B cell (primary cell): ENCODE results near the gene BRWD1. TPM values are rescaled to one million over a fixed set of nuclear protein-coding genes. Genes with fewer than 3 reads are reported as not detected.

Experiments used
- ATAC-seq: fragments of 200-7000 bp; cut with Tn5 transposase; one replicate; pipeline ENCODE4 v1.10.0; 2021; ENCODE audit warnings: low read depth, mild to moderate bottlenecking, moderate number of reproducible peaks, moderate library complexity
- CTCF ChIA-PET: fragments of 350-600 bp; sonication (Branson Sonifier 250); formaldehyde crosslinking; loops from one replicate; lab custom pipeline; 2021; ENCODE audit warnings: antibody characterized with exemption, inconsistent platforms; lab: Charles Lee
- POLR2A ChIA-PET: fragments of 350-600 bp; sonication (Branson Sonifier 250); formaldehyde crosslinking; loops from one replicate; lab custom pipeline; 2021; ENCODE audit warnings: antibody characterized with exemption; lab: Charles Lee
- DNase-seq: peaks from one replicate; pipeline ENCODE4 v3.0.0; 2013
- H2AFZ ChIP-seq: 2 replicates; pipeline ENCODE4 v1.6.1; 2012; ENCODE audit warnings: mild to moderate bottlenecking, low read depth, low read length; ENCODE audit not compliant: insufficient read depth, poor library complexity, severe bottlenecking
- H3K27ac ChIP-seq, 2 donors: 1 replicate in 1 of 2; 2 replicates in 1 of 2; pipeline ENCODE4 v1.5.1; 2012 to 2013; ENCODE audit warnings: low read length in 2 of 2, mild to moderate bottlenecking in 2 of 2, moderate library complexity in 1 of 2
- H3K27me3 ChIP-seq, 4 experiments: fragments of 200-600 bp in 1 of 4; sonication (generic) in 1 of 4; replicated peaks in 1 of 4; 1 replicate in 2 of 4; 2 replicates in 2 of 4; pipeline versions ENCODE4 v1.6.1 to v1.7.0; 2013 to 2016; ENCODE audit warnings: low read length in 3 of 4, mild to moderate bottlenecking in 2 of 4, mixed read lengths in 1 of 4, moderate library complexity in 1 of 4; ENCODE audit not compliant: insufficient read depth in 4 of 4, control insufficient read depth in 3 of 4; ENCODE audit errors: control extremely low read depth in 1 of 4
- H3K36me3 ChIP-seq, 2 experiments: replicated peaks in 1 of 2; 1 replicate in 1 of 2; 2 replicates in 1 of 2; pipeline versions ENCODE4 v1.6.1 to v1.7.1; 2013; ENCODE audit warnings: low read length in 1 of 2; ENCODE audit not compliant: insufficient read depth in 2 of 2, control insufficient read depth in 1 of 2; ENCODE audit errors: control extremely low read depth in 1 of 2, extremely low read depth in 1 of 2
- H3K4me1 ChIP-seq, 2 donors: fragments of 200-600 bp in 1 of 2; sonication (generic) in 1 of 2; 1 replicate in 1 of 2; 2 replicates in 1 of 2; pipeline versions ENCODE4 v1.5.1 to v1.6.1; 2013 to 2017; ENCODE audit warnings: low read length in 2 of 2; ENCODE audit not compliant: control insufficient read depth in 2 of 2, insufficient read depth in 2 of 2
- H3K4me2 ChIP-seq: replicated peaks from 2 replicates; pipeline ENCODE3; 2012; ENCODE audit warnings: mild to moderate bottlenecking, low read depth, low read length; ENCODE audit not compliant: poor library complexity, severe bottlenecking
- H3K4me3 ChIP-seq, 5 experiments: fragments of 200-600 bp in 1 of 5; sonication (generic) in 1 of 5; 1 replicate in 3 of 5; 2 replicates in 2 of 5; pipeline versions ENCODE4 v1.5.1 to v1.7.0; 2011 to 2016; ENCODE audit warnings: low read length in 4 of 5, mild to moderate bottlenecking in 4 of 5, low read depth in 2 of 5, control low read depth in 1 of 5, moderate library complexity in 1 of 5; ENCODE audit not compliant: insufficient read depth in 1 of 5; ENCODE audit errors: control extremely low read depth in 1 of 5, extremely low read depth in 1 of 5
- H3K79me2 ChIP-seq: fragments of 200-600 bp; sonication (generic); one replicate; pipeline ENCODE4 v1.6.0; 2016; ENCODE audit warnings: low read length; ENCODE audit not compliant: control insufficient read depth, insufficient read depth
- H3K9ac ChIP-seq: fragments of 200-600 bp; sonication (generic); 2 replicates; pipeline ENCODE4 v1.6.1; 2017; ENCODE audit warnings: mild to moderate bottlenecking, low read length, moderate library complexity
- H3K9me3 ChIP-seq, 3 donors: one replicate each; pipeline versions ENCODE4 v1.6.1 to v1.7.1; 2013; ENCODE audit warnings: low read length in 2 of 3; ENCODE audit not compliant: control insufficient read depth in 2 of 3, insufficient read depth in 1 of 3; ENCODE audit errors: control extremely low read depth in 1 of 3
- H4K20me1 ChIP-seq: 2 replicates; pipeline ENCODE4 v1.6.0; 2012; ENCODE audit warnings: mild to moderate bottlenecking, low read length; ENCODE audit not compliant: insufficient read depth, control insufficient read depth, poor library complexity, severe bottlenecking
- H3K27ac Mint-ChIP-seq: one replicate; pipeline ENCODE4 v1.8.0; 2021; ENCODE audit warnings: mixed read lengths
- H3K27me3 Mint-ChIP-seq: one replicate; pipeline ENCODE4 v1.8.0; 2021; ENCODE audit warnings: mixed read lengths
- H3K4me1 Mint-ChIP-seq: one replicate; pipeline ENCODE4 v1.8.0; 2021; ENCODE audit warnings: mixed read lengths
- H3K4me3 Mint-ChIP-seq: one replicate; pipeline ENCODE4 v1.8.0; 2021; ENCODE audit warnings: mixed read lengths
- H3K9me3 Mint-ChIP-seq: one replicate; pipeline ENCODE4 v1.8.0; 2022; ENCODE audit warnings: mixed read lengths; ENCODE audit not compliant: insufficient read depth
- EZH2 ChIP-seq: IDR thresholded peaks from 2 replicates; pipeline ENCODE4 v1.6.1; 2012; ENCODE audit warnings: borderline replicate concordance, low read depth, mild to moderate bottlenecking, moderate library complexity, low read length; ENCODE audit not compliant: insufficient read depth, poor library complexity, severe bottlenecking
- WGBS: methylation state at CpG from one replicate; pipeline ENCODE4 v1.1.5; 2013; ENCODE audit warnings: missing lambda C conversion rate; ENCODE audit not compliant: insufficient coverage; 5-methylcytosine and 5-hydroxymethylcytosine counted together
- intact Hi-C: fragments of 100-400 bp; cut with micrococcal nuclease; formaldehyde crosslinking; loops from one replicate; pipeline ENCODE4 v1.10.0; 2022
- polyA plus RNA-seq: library from polyadenylated mRNA; depleted of rRNA; stranded (reverse); fragments of >200 nt; gene quantifications from 2 replicates; pipeline ENCODE4 v1.2.3, GENCODE V29; 2012
- total RNA-seq, 2 donors: library from RNA; stranded (reverse); fragments of 120-200 nt in 1 of 2; gene quantifications; 1 replicate in 1 of 2; 2 replicates in 1 of 2; pipeline versions ENCODE4 v1.2.3 to v1.2.4, GENCODE V29; 2013 to 2022
- TF ChIP-seq, protein P1 (sequence below): fragments of 200-600 bp; IDR thresholded peaks from one replicate; pipeline ENCODE4 v1.8.0; 2022; ENCODE audit warnings: antibody characterized with exemption, mild to moderate bottlenecking

Gene BRWD1
- total and polyA plus RNA-seq, 2 donors (not counting 1 experiment from before 2014, with no cell fraction given), result 9.4 to 93.9 TPM

DNA sequence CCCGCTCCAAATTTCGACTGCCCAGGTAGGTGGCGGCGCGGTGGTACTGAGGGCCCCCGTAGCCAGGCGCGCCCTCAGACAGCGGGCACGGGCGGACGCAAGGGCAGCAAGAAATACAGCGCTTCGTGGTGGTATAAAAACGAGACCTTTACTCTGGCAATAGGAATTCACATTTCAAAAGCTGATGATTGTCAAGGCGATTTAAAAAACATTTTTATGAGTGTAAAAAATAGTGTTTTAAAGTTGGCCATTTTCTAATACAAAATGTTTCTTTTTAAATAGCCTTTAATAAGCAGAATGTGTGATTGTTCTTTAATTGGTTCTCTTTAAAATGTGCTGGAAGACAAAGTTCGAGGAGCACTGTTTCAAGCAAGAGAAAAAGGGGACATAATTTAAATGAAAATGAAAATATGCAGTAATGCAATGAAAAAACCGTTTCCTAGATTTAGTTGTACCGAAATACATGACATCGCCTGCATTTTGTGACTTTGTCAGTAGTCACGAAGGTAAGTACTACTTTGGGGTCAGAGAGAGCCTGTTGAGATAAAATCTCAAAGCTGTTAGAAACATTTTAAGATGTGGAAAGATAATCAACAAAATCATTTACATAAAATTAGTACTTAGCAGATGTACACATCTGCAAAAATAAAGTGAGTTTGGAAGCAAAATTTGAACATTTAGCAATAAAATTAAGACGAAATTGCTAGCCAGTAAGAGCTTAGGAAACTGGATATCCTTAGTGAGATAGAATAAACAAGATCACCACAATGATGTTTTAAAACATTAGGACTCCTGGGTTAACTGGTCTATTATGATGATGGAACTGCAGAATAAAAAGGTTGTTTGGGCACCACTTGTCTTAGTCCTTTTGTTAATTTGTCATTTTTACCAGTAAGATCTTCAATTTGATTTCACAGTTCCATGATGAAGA lies 129.1 kb downstream of the BRWD1 start:
- ChIA-PET CTCF (interaction anchor here (1.1 to 1.8 kb wide), 3 partner anchors 10 to 203 kb away, joined by 3 to 7 read pairs (median 5); no protein-coding TSS in a partner anchor), POLR2A (interaction anchor here (0.6 to 1.9 kb wide), 5 partner anchors 13 to 417 kb away, joined by 4 to 19 read pairs (median 4); partner anchors contain the start of gene HMGN1)
- 4% methylated on average over 20 of the region's 22 CpGs for WGBS
- peak overlapping the region; percentile 90 for H3K4me2 ChIP-seq
- H3K4me3 ChIP-seq, result peak overlapping the region; percentile 67 to 84 (median 78)
- H4K20me1 ChIP-seq, result no peaks in the 10 kb centered on the region
- H3K27me3 ChIP-seq, result no peaks in the 10 kb centered on the region
- DNase-seq, result no peak
- H3K27ac ChIP-seq, result peak overlapping the region; percentile 83 to 90
- intact Hi-C loops, result no loop called here
- H3K9me3 Mint-ChIP-seq, result no peaks in the 10 kb centered on the region
- ATAC-seq, result no peak
- TF ChIP-seq, protein P1, sequence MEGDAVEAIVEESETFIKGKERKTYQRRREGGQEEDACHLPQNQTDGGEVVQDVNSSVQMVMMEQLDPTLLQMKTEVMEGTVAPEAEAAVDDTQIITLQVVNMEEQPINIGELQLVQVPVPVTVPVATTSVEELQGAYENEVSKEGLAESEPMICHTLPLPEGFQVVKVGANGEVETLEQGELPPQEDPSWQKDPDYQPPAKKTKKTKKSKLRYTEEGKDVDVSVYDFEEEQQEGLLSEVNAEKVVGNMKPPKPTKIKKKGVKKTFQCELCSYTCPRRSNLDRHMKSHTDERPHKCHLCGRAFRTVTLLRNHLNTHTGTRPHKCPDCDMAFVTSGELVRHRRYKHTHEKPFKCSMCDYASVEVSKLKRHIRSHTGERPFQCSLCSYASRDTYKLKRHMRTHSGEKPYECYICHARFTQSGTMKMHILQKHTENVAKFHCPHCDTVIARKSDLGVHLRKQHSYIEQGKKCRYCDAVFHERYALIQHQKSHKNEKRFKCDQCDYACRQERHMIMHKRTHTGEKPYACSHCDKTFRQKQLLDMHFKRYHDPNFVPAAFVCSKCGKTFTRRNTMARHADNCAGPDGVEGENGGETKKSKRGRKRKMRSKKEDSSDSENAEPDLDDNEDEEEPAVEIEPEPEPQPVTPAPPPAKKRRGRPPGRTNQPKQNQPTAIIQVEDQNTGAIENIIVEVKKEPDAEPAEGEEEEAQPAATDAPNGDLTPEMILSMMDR, result no peak
- no peak for TF ChIP-seq EZH2
- peaks cover 13 to 14% of the 10 kb centered on the region in 2 donors for H3K4me1 ChIP-seq
- no peaks in the 10 kb centered on the region for H3K36me3 ChIP-seq
- peaks cover 35% of the 10 kb centered on the region for H3K4me1 Mint-ChIP-seq
- peak overlapping the region; percentile 86 for H2AFZ ChIP-seq
- no peaks in the 10 kb centered on the region for H3K27me3 Mint-ChIP-seq
- H3K9ac ChIP-seq, result peak overlapping the region; percentile 74
- peak overlapping the region; percentile 99 for H3K27ac Mint-ChIP-seq
- no peaks in the 10 kb centered on the region for H3K79me2 ChIP-seq
- no peaks in the 10 kb centered on the region for H3K9me3 ChIP-seq
- H3K4me3 Mint-ChIP-seq, result peak overlapping the region; percentile 100
